Posterior vena cava (tissue), 2 donors: ENCODE data around the gene SDHC. TPM values are rescaled to one million over a fixed set of nuclear protein-coding genes. Genes with fewer than 3 reads are reported as not detected.
"Not testable (repeated sequence)": the region's sequence is repeated elsewhere in the genome, so short reads cannot be mapped to it uniquely, and the experiment has no call there.

ENCODE experiments used
- DNase-seq: peaks from one replicate; pipeline ENCODE4 v3.0.0-alpha.2; 2020; ENCODE audit warnings: low spot score
- intact Hi-C, 2 donors: fragments of 100-400 bp; cut with DNase I; formaldehyde crosslinking; loops; one replicate each; pipeline versions ENCODE4 v1.14.1 to v1.14.2; 2022 to 2023
- total RNA-seq, 2 donors: library from RNA; stranded (reverse); fragmentation: NEBNext Ultra II Directional; extraction: Animal tissue kit (Norgen Biotek cat#: 25700); gene quantifications; one replicate each; pipeline ENCODE4 v1.2.1, GENCODE V29; 2021
- donor health status: DM: yes; HTN: yes; CAD: no.
- donor health status: DM: yes; HTN: yes; CAD: no.

Gene SDHC
- total RNA-seq, 2 donors from 2014 or later = 119 to 123 TPM

- DNase-seq = peak; percentile 83
- intact Hi-C loops = no loop called here
Measured at GRCh38 chr1:161307230-161307768, 6.9 kb upstream of the SDHC start.

DNA sequence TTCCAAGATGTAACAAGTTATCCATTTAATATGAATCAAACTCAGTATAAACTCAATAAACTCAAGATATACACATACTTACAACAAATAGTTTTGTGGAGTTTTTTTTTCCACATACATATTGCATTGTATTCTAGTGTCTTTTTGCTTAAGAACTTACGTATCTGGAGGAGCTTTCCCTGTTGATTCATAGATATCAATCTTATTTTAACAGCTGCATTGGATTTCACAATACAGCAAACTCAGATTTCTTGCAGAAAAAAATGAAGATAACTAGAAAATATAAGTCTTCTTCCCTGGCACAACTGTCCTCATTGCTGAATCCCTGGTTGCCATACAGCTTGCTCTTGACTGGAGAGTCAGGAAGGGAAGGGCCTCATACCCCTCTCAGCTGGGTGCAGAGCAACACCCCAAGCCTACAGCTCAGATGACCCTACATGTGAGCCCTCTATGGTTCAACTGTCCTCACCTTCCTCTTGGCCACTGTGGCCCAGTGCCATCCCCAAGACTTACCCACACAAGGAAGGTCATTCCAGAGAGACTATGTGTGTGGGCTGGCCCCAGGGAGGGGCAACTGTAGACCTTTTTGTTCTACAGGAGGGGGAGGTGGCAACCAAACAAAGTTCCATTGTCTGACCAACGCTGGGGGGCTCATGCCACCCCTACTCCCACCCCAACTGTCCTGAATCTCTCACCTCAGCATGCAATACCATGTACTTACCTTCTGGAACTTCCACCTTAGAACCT, 6.1 kb upstream of the SDHC start:
- intact Hi-C loops = no loop called here
- DNase-seq = no peak

- intact Hi-C loops = loop anchor here in 1 of 2 donors (10.0 kb wide), 1 partner anchor 65 kb away; no protein-coding TSS in a partner anchor
- no peak for DNase-seq
Measured at GRCh38 chr1:161309868-161310267, 4.3 kb upstream of the SDHC start, which contains the start of gene MPZ. Gene MPZ, minus strand, starts transcription at chr1:161309968. Its CDS starts 63 bp downstream, at chr1:161309905.

GRCh38 chr1:161311595-161312181, 2.5 kb upstream of the SDHC start:
- DNase-seq = no peak
- intact Hi-C loops = loop anchor here in 1 of 2 donors (10.0 kb wide), 1 partner anchor 63 kb away; no protein-coding TSS in a partner anchor

GRCh38 chr1:161313554-161314200, 504 bp upstream of the SDHC start:
- no peak for DNase-seq
- intact Hi-C loops = loop anchor here in 1 of 2 donors (10.0 kb wide), 1 partner anchor 61 kb away; no protein-coding TSS in a partner anchor

GRCh38 chr1:161315841-161316674, 1.9 kb downstream of the SDHC start:
- DNase-seq = not testable (repeated sequence)
- intact Hi-C loops = loop anchor here in 1 of 2 donors (10.0 kb wide), 1 partner anchor 59 kb away; no protein-coding TSS in a partner anchor

DNA sequence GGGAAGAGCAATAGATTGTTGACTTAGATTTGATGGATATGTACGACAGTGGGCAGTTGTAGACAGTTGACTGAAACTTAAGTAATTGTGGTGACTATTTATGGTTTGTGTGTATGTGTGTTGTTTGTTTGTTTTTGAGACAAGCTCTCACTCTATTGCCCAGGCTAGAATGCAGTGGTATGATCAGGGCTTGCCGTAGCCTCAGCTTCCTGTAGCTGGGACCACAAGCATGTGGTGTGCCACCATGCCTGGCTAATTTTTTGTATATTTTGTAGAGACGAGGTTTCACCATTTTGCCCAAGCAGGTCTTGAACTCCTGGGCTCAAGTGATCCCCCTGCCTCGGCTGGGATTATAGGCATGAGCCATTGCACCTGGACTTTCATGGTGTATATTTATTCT, 9.8 kb downstream of the SDHC start:
- intact Hi-C loops = no loop called here
- DNase-seq = no peak

GRCh38 chr1:161330346-161330745, 16.2 kb downstream of the SDHC start:
- no peak for DNase-seq
- intact Hi-C loops = no loop called here

GRCh38 chr1:161333166-161333565, 19.0 kb downstream of the SDHC start:
- no peak for DNase-seq
- intact Hi-C loops = no loop called here

GRCh38 chr1:161335796-161336195, 21.6 kb downstream of the SDHC start:
- intact Hi-C loops = no loop called here
- no peak for DNase-seq

DNA sequence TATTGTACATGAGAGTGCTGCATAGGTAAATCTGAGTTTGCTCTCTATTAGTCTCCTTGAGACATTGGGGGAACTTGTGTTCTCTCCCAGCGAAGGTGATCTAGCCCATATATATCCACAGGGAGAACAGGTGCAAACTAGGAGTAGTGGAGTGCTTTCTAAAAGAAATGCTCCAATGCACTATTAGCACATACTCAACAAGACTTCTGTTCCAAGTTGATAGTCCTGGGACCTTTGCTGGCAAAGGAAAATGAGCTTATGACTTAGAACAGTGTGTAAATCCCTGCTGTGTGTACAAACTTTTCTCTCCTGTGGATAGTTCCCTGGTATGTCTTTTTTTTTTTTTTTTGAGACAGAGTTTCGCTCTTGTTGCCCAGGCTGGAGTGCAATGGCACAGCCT, 28.0 kb downstream of the SDHC start:
- DNase-seq = no peak
- intact Hi-C loops = no loop called here

GRCh38 chr1:161342821-161343220, 28.6 kb downstream of the SDHC start:
- intact Hi-C loops = no loop called here
- no peak for DNase-seq

GRCh38 chr1:161350671-161351070, 36.5 kb downstream of the SDHC start:
- DNase-seq = no peak
- intact Hi-C loops = no loop called here

DNA sequence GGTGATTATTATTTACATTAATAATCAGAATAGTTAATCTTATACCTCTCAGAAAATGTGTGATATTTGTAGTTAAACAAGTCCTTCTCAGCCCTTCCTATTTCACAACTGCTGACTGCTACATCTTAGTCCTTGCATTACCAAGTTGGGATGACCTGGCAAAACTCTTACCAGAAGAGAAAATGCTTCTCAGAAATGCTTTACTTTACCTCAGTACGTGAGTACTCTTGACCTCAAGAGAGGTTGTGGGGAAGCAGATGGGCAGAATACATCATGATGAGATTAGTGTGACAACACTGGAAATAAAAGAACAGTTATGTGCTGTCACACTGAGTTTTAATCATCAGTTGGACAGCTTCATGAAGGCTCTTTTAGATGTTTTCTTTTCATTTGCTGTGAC, 37.3 kb downstream of the SDHC start:
- no peak for DNase-seq
- intact Hi-C loops = no loop called here

- intact Hi-C loops = no loop called here
- DNase-seq = no peak
Measured at GRCh38 chr1:161357073-161357472, 42.9 kb downstream of the SDHC start.

- intact Hi-C loops = no loop called here
- DNase-seq = no peak
Measured at GRCh38 chr1:161359291-161359690, 45.1 kb downstream of the SDHC start.

GRCh38 chr1:161364332-161364731, 50.2 kb downstream of the SDHC start:
- no peak for DNase-seq
- intact Hi-C loops = no loop called here

GRCh38 chr1:161365207-161365606, 51.0 kb downstream of the SDHC start:
- no peak for DNase-seq
- intact Hi-C loops = no loop called here
